GM21447 (cell line): ENCODE results near the gene TBC1D22B.
"Not testable (repeated sequence)": the region's sequence is repeated elsewhere in the genome, so short reads cannot be mapped to it uniquely, and the experiment has no call there.

ENCODE experiments used
- ATAC-seq: cut with Tn5 transposase; IDR thresholded peaks from one replicate; pipeline ENCODE4 v1.9.1; 2021; ENCODE audit not compliant: unreplicated experiment

TBC1D22B gene

DNA sequence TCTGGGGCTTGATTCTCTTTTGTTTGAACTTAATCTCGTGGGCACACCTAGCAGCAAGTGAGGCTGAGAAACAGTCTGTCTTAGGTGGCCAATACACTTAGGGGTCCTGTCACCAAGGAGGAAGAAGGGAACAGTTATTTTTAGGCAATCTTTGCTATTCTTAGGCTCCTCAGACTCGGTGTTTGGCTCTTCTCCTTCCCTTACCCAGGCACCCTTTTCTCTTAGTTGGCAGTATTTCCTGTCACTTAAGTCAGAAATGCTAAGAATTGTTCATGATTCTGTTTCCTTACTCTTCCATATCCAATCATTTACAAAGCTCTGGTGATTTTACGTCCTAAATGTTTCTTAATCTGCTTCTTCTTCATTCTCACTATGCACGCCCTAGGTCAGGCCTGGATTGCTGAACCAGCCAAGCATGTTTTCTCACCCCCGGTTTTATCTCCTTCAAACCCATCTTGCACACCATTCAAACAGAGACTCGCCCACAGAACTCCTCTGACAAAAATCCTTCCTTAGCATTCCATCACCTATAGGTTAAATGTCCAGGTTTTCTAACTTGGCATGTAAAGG is 45.6 kb downstream of the TBC1D22B start:
- ATAC-seq: no peak

DNA sequence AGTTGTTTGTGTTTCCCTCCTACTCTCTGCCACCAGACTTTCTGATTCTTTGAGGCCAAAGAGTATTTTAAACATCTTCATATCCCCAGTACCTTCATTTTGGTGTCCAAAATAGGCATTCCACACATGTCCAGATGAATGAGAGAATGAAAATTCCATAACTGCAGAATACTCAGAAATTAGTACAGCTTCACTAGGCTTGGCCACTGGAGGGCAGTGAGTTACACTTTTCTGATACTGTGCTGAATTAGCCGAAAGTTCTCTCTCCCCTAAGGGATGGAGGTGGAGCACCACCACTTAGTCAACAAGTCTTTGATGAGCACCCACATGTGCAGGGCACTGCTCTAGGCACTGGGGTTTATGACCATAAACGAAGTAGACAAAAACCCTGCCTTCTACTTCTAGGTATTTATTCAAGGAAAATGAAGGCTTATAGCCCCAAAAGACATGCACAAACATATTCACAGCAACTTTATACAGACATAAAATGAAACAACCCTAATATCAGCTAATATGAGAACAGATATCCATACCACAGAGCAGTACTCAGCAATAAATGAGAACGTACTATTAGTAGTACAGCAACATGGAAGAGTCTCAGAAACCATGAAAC is 46.4 kb downstream of the TBC1D22B start:
- no peak for ATAC-seq

DNA sequence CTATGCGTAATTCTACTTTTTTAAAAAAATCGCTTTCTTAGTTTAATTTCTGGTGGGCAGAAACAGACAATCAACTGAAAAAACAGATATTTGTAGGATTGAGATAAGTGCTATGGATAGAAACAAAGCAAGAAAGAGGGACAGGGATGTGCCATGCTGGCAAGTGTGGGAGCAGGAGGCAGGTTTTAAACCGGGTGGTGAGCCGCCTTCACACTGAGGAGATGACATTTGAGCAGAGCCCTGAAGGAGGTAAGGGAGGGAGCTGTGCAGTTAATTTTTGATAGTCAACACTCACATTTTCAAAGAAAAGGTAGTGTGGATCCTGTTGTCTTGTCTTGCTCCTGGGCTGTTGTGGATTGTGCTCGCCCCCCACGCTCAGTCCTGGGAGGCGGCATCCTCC is 47.2 kb downstream of the TBC1D22B start:
- no peak for ATAC-seq

DNA sequence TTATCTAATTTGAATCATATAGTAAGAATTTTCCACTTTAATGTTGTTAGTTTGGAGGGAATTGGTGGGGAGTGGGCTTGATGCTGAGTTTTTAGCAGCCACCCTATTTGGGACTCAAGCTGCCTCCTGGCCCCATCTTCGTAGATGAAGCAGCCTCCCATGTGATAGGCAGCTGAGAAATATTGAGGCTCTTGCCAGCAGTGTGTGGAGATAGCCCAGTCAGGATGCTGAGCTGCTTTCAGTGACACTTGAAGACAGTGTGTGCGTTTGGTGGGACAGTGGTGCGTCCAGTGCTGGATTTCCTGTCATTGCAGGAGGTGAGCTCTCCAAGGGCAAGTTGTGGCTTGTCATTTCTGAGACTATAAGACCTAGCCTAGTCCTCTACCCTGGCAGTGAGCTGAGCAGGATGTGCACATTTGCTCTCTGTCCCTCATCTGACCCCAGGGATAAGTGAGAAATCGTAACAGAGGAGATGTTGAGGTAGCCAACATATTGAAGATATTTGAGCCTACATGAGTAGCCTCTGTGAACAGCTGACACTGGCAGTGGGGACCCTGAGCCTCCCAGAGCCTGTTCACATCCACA is 48.4 kb downstream of the TBC1D22B start:
- no peak for ATAC-seq

DNA sequence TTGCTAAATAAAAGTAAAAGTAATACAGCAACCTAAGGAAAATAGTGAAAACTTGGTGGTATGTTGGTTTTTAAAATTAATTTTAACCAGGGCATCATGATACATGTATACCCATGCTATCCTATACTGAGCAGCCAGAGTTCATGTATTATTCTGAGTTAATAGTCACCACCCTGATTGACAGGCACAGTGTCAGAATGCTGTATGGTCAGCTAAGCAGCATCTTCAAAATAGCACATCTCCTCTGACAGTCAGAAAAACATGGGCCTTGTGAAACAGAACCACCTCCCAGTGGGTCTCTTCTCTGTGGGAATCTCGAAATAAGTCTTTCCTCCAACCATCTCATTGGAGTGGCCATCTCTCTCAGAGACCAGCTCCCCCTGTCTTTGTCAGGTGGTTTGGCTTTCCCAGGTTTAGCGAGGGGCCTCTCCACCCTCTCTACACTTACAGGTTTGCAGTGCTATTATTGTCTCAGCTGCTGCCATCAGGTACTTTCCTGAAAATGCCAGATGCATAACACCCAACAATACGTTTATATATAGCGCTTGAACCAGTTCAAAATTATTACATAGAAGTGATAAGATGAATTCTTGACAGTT is 49.2 kb downstream of the TBC1D22B start:
- ATAC-seq: no peak

DNA sequence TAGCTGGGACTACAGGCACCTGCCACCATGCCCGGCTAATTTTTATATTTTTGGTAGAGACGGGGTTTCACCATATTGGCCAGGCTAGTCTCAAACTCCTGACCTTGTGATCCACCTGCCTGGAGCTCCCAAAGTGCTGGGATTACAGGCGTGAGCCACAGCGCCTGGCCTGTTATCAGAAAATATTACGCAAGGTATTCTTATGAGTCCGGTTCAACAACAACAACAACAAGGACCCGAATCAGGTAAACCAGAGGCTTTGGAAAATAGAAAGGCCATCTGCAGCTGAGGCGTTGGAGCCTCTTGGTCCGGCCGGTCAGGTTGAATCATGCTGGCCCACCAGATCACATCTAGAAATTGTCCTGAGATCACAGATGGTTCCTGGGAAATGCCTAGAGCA is 49.9 kb downstream of the TBC1D22B start:
- ATAC-seq: not testable (repeated sequence)

DNA sequence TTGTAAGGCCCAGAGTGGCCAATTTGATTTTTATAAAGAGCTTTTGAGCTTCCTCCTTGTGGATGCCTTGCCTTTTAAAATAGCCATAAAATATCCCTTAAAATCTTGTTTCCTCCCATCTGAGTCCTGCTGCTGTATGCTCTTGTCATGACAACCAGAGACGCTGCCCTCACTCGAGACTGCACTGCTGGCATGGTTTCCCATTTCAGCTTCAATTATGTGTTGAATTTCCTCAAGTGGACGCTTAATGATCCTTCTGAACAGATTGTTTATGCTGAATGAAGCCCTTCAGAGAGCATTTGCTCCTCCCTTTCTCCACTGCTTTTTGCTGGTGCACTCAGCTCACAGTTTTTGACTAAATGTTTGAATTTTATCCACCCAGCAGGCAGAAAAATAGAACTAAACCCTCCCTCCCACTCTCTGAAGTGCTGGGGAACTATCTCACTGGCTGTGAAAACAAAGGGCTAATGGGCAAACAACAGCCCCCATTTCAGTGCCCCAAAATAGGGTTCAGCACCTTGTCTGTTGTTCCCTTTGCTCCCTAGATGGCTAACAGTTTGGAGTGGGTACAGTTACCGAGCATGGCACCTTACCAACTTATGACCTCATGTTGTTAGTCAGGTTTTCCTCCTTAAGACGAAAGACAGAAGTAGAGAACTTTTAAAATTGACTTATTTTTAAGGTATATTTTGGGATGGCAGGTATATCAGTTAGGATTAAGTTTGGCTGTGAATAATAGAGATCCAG is 50.7 kb downstream of the TBC1D22B start:
- no peak for ATAC-seq

DNA sequence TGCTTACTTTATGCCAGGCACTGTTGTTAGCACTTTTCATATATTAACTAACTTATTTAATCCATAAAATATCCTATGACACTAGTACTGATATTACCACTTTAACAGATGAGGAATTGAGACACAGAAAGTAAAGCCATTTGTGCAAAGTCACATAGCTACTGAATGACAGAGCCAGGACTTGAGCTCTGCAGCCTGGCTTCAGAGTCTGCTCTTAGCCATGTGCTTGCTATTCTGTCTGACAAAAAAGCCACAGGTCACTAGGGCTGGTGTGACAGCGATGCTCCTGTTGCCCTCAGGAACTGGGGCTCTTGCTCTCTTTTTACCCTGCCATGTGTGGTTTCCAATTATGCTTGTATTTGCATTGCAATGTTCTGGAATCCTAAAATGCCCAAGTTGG is 51.5 kb downstream of the TBC1D22B start:
- ATAC-seq: no peak

DNA sequence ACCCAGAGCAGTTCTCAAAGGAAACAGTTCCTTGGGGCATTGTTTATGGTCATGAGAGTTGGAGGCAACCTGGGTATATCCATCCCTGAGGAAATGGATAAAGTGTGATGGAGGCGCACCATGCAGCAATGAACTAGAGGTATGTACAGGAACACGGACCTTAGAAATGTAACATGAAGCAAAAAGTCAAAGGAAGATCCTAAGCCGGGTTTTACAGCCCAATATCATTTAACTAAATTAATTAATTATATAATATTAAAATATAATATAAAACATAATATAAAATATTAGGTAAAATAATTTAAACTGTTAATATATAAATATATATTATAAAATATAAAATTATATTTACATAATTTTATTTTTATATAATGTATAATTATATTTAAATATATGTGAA is 52.1 kb downstream of the TBC1D22B start:
- no peak for ATAC-seq

DNA sequence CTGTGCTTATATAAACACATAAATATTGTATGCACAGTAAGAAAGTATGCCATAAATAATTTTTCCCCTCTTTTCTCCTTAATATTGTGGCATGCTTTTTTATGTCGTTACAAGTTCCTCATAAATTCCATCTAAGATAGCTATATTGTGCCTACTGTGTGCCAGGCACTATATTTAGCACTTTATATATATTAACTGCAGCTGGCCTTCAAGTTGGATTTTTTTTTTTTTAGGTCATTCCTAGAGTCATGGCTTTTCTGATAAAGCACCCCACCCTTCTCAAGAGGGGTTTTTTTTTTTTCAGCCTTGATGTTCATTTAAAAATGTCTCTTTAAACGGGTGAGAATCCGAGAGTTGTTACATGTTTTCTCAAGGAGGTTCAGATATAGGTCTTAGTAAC is 53.4 kb downstream of the TBC1D22B start:
- no peak for ATAC-seq

DNA sequence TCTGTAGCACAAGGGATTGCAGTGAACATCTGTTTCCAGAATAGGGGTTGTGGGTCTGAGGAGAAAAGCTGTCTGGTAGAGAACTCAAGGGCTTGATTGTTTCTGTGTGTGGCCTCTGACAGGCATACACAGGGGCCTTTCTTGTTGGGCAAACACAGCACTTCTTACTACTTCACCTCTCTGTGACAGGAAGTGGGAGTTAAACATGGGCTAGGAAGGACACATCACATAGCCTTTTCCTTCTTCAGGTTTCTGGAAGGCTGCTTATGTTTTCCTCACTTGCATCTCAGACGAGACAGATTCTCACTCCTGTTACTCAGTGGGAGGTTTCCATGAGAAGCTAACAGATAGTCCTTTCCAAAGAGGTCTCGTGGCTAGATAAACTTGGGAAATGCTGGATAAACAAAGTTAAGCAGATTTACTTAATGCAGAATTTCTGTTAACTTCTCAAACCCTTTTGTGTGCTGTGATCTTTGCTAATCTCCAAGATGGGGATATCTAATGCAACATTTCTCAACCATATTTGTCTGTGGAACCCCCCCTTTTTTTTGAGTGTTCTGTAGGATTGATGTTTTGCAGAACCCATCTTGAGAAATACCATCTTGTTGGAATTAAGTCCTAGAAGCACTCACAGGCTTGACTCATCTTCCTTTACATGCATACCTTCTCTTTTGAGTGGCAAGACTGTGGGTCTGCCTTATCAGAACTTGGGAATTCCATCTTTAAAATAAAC is 54.3 kb downstream of the TBC1D22B start:
- no peak for ATAC-seq

DNA sequence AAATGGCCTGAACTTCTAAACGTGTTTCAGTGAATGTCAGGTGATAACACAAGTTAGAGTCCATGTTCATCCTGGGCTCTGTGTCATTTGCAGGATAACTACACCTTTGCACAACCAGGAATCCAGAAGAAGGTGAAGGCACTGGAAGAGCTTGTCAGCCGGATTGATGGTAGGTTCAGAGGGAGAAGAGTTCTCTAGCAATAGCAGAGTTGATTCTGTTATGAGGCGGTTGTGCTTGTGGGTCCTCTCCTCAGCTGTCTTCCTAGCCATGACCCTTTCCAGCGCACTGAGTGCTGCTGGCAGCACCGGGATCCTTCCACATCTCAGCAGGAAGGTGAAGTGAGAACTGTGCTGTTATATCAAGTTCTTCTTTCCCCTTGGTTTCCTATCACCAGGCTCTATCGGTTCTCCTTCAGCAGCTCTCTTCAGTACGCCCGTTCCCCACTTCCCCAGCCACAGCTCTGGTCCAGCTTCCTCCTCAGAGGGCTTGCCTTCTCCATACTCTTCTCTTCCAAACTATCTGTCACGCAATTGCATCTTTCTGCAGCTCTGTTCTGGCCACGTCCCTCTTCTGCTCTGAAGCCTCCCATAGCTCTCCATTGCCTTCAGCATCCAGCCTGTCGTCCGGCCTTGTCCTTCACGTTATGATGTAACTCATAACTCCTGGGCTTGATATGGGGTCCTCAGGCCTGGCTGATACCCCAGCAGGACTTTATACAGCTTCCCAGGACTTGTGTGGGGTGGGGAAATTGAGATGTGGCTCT is 56.3 kb downstream of the TBC1D22B start:
- ATAC-seq: no peak

DNA sequence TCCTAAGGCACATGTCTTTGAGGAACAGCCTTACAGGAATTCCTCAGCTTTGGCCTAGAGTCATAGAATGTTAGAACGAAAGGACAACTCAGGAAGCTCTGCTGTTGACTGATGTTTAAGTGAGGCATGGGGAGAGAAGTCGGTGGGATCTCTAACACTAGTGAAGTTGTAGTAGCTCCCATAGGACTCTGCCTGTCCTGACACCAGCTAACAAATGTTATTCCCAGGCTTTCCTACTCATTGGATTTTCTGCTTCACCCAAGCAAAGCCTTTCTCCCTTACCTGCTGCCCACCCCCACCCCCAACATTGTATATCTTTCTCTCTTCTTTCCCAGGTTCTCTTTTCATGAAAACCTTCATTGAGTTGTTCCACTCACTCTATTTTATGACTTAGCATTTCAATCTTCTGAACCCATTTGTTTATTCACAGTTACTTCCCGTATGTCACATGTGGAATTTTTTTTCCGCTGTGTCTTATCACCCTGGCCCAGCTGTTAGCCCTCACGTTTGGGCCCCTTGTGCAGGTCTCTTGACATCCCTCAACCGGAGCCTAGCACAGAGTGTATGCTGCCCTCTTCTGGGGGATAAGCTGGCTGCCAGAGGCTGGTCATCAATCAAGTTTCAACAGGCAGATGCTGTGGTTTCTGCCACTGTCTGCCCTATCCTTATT is 57.0 kb downstream of the TBC1D22B start:
- ATAC-seq: no peak

DNA sequence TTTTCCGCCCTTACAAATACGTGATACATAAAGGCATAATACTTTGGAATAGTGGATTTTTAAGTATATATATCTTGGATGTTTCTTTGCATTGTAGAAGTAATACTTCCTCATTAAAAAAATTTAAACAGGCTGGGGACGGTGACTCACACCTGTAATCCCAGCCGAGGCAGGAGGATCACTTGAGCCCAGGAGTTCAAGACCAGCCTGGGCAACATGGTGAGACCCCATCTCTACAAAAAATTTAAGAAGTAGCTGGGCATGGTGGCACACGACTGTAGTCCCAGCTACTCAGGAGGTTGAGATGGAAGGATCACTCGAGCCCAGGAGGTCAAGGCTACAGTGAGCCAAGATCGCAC is 57.6 kb downstream of the TBC1D22B start:
- no peak for ATAC-seq

DNA sequence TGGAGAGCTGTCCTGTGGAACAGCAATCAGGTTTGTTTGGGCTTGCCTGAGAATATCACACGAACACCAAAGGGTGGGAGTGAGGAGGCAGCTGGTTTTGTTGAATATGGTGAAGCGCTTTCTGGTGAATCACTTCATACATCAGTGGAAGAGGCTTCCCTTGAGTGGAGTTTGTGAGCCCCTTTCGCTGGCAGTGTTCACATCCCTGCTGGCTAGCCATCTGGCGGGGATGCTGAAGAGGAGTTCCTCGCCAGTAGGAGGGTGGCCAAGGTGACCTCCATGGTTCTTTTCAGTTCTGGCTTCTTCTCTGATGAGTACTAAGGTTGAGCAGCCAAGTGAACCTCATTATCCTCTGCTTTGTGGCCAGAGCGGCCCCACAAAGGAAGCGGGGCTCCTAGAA is 58.5 kb downstream of the TBC1D22B start:
- ATAC-seq: no peak

DNA sequence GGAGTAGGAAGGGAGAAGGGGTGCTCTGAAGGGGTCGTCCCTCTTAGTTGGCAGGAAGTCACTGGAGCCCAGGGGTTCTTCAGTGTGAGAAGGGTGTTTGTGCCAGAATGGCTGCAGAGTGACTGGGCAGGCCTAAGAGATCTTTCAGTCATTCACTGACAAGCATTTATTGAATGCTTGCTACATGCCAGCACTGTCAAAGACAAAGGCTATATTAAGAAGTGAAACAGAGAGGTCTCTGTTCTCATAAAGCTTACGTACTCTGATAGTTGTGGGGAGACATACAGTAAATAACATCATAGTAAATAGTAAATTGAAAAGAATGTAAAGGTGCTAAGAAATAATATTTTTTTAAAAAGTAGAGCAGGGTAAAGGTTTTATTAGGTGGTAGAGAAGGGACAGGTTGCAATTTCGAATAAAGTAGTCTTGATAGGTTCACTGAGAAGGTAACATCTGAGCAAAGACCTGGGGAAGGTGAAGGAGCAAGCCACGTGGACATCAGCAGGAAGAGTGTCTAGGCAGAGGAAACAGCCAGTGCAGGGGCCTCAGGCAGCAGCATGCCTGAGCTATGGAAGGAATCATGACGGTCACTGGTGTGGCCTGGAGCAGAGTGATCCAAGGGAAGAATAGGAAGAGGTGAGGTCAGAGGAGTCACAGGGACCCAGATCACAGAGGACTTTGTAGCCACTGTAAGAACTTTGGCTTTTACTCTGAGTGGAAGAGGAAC is 59.9 kb downstream of the TBC1D22B start:
- ATAC-seq: no peak

DNA sequence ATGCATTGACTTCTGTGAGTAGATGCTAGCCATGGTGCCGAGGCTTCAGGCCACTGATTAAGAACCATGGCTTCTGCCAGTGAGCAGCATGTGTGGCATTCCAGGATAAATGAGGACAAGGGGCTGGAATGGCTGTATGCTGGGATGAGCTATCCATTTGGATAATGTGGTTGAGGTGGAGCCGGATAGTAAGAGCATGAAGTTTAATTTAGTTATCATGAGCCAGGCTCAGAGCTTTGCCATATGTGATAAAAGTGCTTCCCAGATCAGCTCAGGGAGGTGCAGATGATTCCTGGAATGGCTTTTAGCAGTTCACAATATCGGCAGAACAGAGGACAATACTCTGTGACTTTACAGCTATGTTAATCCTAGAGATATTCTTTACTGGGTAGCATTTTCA is 61.6 kb downstream of the TBC1D22B start:
- ATAC-seq: no peak

DNA sequence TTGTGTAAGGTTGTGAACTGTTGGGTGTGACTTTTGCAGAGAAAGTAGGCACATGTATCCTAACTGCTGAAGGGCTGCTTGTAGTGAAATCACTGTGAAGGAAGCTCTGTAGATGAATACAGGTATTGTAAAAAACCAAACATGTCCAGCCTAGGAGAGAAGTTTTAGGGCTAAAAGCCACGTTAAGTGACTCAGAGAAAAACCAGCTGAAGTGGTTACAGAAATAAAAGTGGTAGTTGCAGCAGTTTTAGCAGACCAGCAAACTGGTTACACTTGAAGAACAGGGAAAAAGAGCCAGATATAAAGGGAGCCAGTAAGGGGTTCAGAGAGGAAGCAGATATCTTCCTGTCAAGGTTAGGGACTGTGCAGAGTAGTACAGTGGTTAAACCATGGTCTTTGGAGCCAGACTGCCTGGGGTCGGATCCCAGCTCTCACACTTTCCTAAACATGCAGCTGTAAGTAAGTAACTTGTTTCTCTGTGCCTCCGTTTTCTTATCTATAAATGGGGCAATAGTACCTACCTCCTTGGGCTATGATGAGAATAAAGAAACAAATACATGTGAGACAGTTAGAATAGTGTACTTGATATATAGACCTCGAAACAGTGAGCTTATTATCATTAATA is 62.4 kb downstream of the TBC1D22B start:
- no peak for ATAC-seq

DNA sequence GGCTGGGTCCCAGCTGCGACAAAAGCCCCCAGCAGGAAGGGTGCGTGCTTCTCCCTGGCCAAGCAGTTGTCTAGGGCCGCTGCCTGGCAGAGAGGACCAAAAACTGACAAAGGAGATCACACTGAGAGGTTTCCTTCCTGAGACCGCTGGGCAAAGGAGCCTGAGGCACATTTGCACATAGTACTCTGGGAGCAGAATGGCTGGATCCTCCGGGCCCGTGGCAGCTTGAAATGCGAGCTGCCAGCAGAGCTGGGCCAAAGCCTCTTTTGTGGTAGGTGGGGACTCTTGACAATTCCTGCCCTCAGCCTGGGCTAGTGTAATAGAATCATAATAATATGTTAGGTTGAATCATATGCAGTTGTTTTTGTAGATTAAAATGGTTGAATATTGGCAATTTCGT is 63.1 kb downstream of the TBC1D22B start:
- no peak for ATAC-seq
